Measurements from ENCODE around the gene SOBP. TPM values are rescaled to one million over a fixed set of nuclear protein-coding genes. Genes with fewer than 3 reads are reported as not detected.

The SOBP gene
- total RNA-seq, 4 donors from 2014 or later: 2.6 to 21.2 (median 8.7) TPM

GRCh38 chr6:107661291-107661690, 171.4 kb downstream of the SOBP start:
- Histone ChIP-seq H3K36me3 (no peaks in the 10 kb centered on the region), H3K9me3 (no peaks in the 10 kb centered on the region), H3K27me3 (no peaks in the 10 kb centered on the region), H3K4me1 (no peaks in the 10 kb centered on the region), H3K4me3 (no peak overlapping the region), H3K27ac (no peak overlapping the region)
- intact Hi-C loops (cut with DNase I; ENCODE audit: low total_unique reads): no loop called here
- DNase-seq: no peak
- TF ChIP-seq CTCF (IDR thresholded peaks at IDR 0.05) (no peak), POLR2A (IDR thresholded peaks at IDR 0.05) (no peak)

DNA sequence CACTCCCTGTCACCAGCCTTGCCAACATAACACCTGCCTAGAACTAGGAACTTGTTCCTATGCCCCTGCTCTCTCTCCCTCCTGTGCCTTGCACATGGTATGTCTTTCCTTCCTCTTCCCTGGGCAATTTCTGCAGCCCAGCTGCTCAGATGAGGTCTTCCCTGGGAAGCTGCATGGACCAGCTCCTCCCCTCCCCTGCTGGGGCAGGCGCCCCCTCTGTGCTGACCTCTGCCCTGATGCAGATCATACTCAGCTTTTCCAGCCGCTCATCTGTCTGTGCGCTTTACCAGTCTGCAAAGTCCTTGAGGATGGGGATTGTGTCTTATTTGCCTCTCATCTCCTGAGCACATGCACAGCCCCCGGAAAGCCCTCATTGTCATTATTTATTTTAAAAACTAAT, 172.4 kb downstream of the SOBP start:
- no peak for DNase-seq
- no peaks in the 10 kb centered on the region for H3K4me1 ChIP-seq
- intact Hi-C loops (cut with DNase I; ENCODE audit: low total_unique reads): no loop called here
- no peaks in the 10 kb centered on the region for H3K9me3 ChIP-seq
- H3K4me3 ChIP-seq: no peak overlapping the region
- H3K27ac ChIP-seq: no peak overlapping the region
- no peaks in the 10 kb centered on the region for H3K36me3 ChIP-seq
- H3K27me3 ChIP-seq: no peaks in the 10 kb centered on the region
- TF ChIP-seq POLR2A (IDR thresholded peaks at IDR 0.05) (no peak), CTCF (IDR thresholded peaks at IDR 0.05) (no peak)

DNA sequence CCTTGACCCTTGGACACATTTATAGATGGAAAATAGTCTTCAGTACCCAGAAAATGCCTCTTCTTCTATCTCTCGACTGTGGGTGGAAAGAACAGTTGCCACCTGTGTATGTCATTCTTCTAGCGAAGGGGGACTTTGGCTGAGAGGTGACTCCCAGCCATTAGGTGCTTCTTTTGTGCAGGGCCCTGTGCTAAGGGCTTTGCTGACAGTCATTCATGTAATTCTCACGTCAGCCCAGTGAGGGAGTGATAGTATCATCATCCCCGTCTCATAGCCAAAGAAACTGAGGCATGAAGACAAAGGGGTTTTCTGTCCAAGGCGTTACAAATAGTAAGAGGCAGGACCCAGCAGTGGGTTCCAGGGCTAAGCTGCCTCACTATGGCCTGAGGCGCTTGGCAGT, 173.4 kb downstream of the SOBP start:
- Histone ChIP-seq H3K27ac (no peak overlapping the region), H3K36me3 (no peaks in the 10 kb centered on the region), H3K27me3 (no peaks in the 10 kb centered on the region), H3K9me3 (no peaks in the 10 kb centered on the region), H3K4me3 (no peak overlapping the region), H3K4me1 (no peaks in the 10 kb centered on the region)
- TF ChIP-seq POLR2A (IDR thresholded peaks at IDR 0.05) (no peak), CTCF (IDR thresholded peaks at IDR 0.05) (no peak)
- intact Hi-C loops (cut with DNase I; ENCODE audit: low total_unique reads): no loop called here
- no peak for DNase-seq

DNA sequence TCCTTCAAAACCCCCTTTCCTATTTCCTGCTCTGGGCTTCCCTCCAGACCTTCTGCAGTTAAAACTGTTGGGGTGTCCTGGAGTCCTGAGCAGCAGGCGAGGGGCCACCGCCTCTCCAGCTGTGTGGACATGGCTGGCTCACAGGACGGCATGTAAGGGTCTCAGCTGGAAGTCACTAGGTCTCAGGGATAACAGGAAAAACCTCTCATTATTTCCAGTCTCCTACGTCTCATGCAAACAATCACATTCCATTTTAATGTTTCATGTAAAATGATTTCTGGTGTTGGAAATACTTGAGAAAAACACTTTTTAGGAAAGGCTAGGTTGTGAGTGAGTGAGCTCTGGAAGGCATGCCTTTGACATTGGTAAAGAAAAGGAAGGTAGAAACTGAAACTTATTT, 175.5 kb downstream of the SOBP start:
- DNase-seq: no peak
- intact Hi-C loops (cut with DNase I; ENCODE audit: low total_unique reads): no loop called here
- no peak overlapping the region for H3K4me3 ChIP-seq
- no peaks in the 10 kb centered on the region for H3K36me3 ChIP-seq
- TF ChIP-seq POLR2A (IDR thresholded peaks at IDR 0.05) (no peak), CTCF (IDR thresholded peaks at IDR 0.05) (no peak)
- peak overlapping the region in 1 of 2 donors; percentile 15 for H3K27ac ChIP-seq
- H3K27me3 ChIP-seq: no peaks in the 10 kb centered on the region
- no peaks in the 10 kb centered on the region for H3K9me3 ChIP-seq
- H3K4me1 ChIP-seq: no peaks in the 10 kb centered on the region

DNA sequence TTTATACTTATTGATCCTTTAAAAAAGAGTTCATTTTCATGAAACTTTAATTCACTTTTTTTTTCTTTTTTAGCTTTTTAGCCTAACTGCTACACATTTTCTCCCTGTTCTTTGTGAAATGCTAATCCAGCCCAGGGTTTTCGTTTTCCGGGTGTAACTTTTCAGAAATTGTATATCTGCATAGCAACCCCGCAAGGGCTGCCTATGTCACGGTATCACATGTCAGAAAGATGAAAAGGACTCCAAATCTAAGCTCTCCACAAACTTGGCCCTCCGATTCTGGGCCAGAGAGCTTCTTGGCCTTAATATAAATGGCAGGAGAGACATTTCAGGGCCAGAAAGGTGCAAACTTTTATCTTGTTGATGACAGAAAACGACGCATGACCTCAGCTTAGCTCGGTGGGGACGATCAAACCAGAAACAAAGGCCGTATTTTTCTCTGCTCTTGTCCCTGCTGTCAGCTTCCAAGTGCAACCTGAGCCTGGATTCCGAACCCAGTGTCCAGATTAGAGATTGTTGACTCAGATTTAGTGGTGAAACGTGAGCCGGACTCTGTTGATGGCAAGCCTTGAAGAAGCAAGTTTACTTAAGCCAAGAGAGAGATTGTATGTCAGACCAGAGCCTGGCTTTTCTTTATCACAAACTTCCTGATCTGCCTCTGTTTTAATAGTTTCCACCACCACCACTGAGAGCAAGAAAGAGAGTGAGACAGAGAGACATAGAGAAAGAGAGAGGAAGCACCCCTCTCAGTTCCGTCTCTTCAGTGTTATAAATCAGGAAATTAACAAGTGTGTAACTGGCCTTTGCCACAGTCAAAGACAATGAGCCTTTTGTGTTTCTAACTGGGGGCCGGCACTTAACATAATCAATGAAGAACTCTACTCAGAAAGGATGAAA, 176.4 kb downstream of the SOBP start:
- peaks cover 0 to 3% of the 10 kb centered on the region in 2 donors for H3K4me1 ChIP-seq
- no peak overlapping the region for H3K4me3 ChIP-seq
- no peaks in the 10 kb centered on the region for H3K27me3 ChIP-seq
- no peak for DNase-seq
- no peak for TF ChIP-seq CTCF (IDR thresholded peaks at IDR 0.05)
- no peak for TF ChIP-seq POLR2A (IDR thresholded peaks at IDR 0.05)
- no peaks in the 10 kb centered on the region for H3K36me3 ChIP-seq
- H3K9me3 ChIP-seq: no peaks in the 10 kb centered on the region
- intact Hi-C loops (cut with DNase I; ENCODE audit: low total_unique reads): no loop called here
- H3K27ac ChIP-seq: peak overlapping the region in 1 of 2 donors; percentile 15
